Fibroblast of mammary gland (primary cell): ENCODE data around the gene HABP2.
A peak's percentile ranks its signal among the peaks of the same experiment; 100 is the strongest.

Experiments used
- DNase-seq: peaks from one replicate; pipeline ENCODE4 v3.0.0-alpha.2; 2010; ENCODE audit warnings: low read depth
- H3K4me3 ChIP-seq: 2 replicates; pipeline ENCODE4 v1.5.1; 2011; ENCODE audit warnings: low read depth, mild to moderate bottlenecking, low read length, moderate library complexity; ENCODE audit not compliant: control insufficient read depth
- CTCF ChIP-seq: conservative IDR thresholded peaks from 2 replicates; pipeline ENCODE4 v1.5.1; 2011; ENCODE audit warnings: low read depth, low read length, inconsistent platforms; ENCODE audit not compliant: control insufficient read depth, insufficient read depth

Gene HABP2

GRCh38 chr10:113532724-113533123 is 20.1 kb upstream of the HABP2 start:
- DNase-seq = no peak

GRCh38 chr10:113533801-113534200 is 19.1 kb upstream of the HABP2 start:
- no peak for TF ChIP-seq CTCF
- no peak overlapping the region for H3K4me3 ChIP-seq
- no peak for DNase-seq

More at GRCh38 chr10:113532724-113533123, 20.1 kb upstream of the HABP2 start:
- TF ChIP-seq CTCF = no peak
- H3K4me3 ChIP-seq = no peak overlapping the region

GRCh38 chr10:113534423-113534822 is 18.4 kb upstream of the HABP2 start:
- no peak for DNase-seq
- no peak overlapping the region for H3K4me3 ChIP-seq
- TF ChIP-seq CTCF = no peak

- no peak for DNase-seq
- no peak overlapping the region for H3K4me3 ChIP-seq
- TF ChIP-seq CTCF = no peak
Observed at GRCh38 chr10:113537672-113538071, 15.2 kb upstream of the HABP2 start.

- no peak for DNase-seq
- TF ChIP-seq CTCF = no peak
- no peak overlapping the region for H3K4me3 ChIP-seq
Observed at GRCh38 chr10:113538151-113538550, 14.7 kb upstream of the HABP2 start.

- DNase-seq = peak; percentile 68
- no peak for TF ChIP-seq CTCF
- no peak overlapping the region for H3K4me3 ChIP-seq
Observed at GRCh38 chr10:113539789-113540188, 13.1 kb upstream of the HABP2 start.
